Tibial artery (tissue), 4 donors: ENCODE measurements around the gene ZMIZ1.
A peak's percentile ranks its signal among the peaks of the same experiment; 100 is the strongest.

Source experiments
- DNase-seq, 2 donors: peaks; one replicate each; pipeline ENCODE4 v3.0.0-alpha.2; 2019
- H3K27ac ChIP-seq, 2 donors: fragments of 200-600 bp; sonication (generic) in 1 of 2; 1 replicate in 1 of 2; 2 replicates in 1 of 2; pipeline ENCODE4 v1.5.1; 2018 to 2019; ENCODE audit warnings: mild to moderate bottlenecking in 1 of 2
- H3K27me3 ChIP-seq, 2 donors: fragments of 200-600 bp; sonication (generic) in 1 of 2; one replicate each; pipeline versions ENCODE4 v1.5.1 to v1.6.0; 2016 to 2019
- H3K36me3 ChIP-seq, 3 donors: fragments of 200-600 bp; sonication (generic) in 2 of 3; one replicate each; pipeline ENCODE4 v1.5.1; 2016 to 2019; ENCODE audit warnings: mild to moderate bottlenecking in 2 of 3
- H3K4me1 ChIP-seq, 4 donors: fragments of 200-600 bp; sonication (generic) in 2 of 4; 1 replicate in 3 of 4; 2 replicates in 1 of 4; pipeline ENCODE4 v1.5.1; 2016 to 2019
- H3K4me3 ChIP-seq, 2 donors: fragments of 200-600 bp; sonication (generic) in 1 of 2; 1 replicate in 1 of 2; 2 replicates in 1 of 2; pipeline ENCODE4 v1.5.1; 2018 to 2019; ENCODE audit warnings: mild to moderate bottlenecking in 2 of 2
- H3K9me3 ChIP-seq, 3 donors: fragments of 200-600 bp; sonication (generic) in 1 of 3; one replicate each; pipeline ENCODE4 v1.5.1; 2016 to 2019
- CTCF ChIP-seq, 2 experiments: fragments of 200-600 bp in 1 of 2; fragments of 450-650 bp in 1 of 2; IDR thresholded peaks; one replicate each; pipeline ENCODE4 v1.5.1; 2017 to 2019; ENCODE audit warnings: antibody characterized with exemption in 2 of 2, mild to moderate bottlenecking in 1 of 2, moderate library complexity in 1 of 2
- intact Hi-C: fragments of 100-400 bp; cut with DNase I; formaldehyde crosslinking; loops from one replicate; pipeline ENCODE4 v1.15.0; 2023; ENCODE audit warnings: low total_unique reads

The ZMIZ1 gene

GRCh38 chr10:79065091-79065551 lies 3.6 kb upstream of the ZMIZ1 start:
- no peaks in the 10 kb centered on the region for H3K36me3 ChIP-seq
- DNase-seq = peak in 1 of 2 donors; percentile 56
- H3K27ac ChIP-seq = no peak overlapping the region
- peaks cover 0 to 20% (median 14%) of the 10 kb centered on the region in 4 donors for H3K4me1 ChIP-seq
- intact Hi-C loops = loop anchor here (5.0 kb wide), 2 partner anchors 132 to 378 kb away; no protein-coding TSS in a partner anchor
- TF ChIP-seq CTCF (IDR thresholded peaks at IDR 0.05) = no peak
- no peaks in the 10 kb centered on the region for H3K27me3 ChIP-seq
- no peaks in the 10 kb centered on the region for H3K9me3 ChIP-seq
- no peak overlapping the region for H3K4me3 ChIP-seq

GRCh38 chr10:79065853-79066252 lies 2.9 kb upstream of the ZMIZ1 start:
- Histone ChIP-seq H3K27ac (peak overlapping the region in 1 of 2 donors; percentile 97), H3K4me3 (no peak overlapping the region), H3K9me3 (no peaks in the 10 kb centered on the region), H3K27me3 (no peaks in the 10 kb centered on the region), H3K36me3 (no peaks in the 10 kb centered on the region), H3K4me1 (peaks cover 0 to 21% (median 14%) of the 10 kb centered on the region in 4 donors)
- DNase-seq = no peak
- intact Hi-C loops = loop anchor here (5.0 kb wide), 2 partner anchors 131 to 379 kb away; no protein-coding TSS in a partner anchor
- TF ChIP-seq CTCF (IDR thresholded peaks at IDR 0.05) = no peak

- no peak for TF ChIP-seq CTCF (IDR thresholded peaks at IDR 0.05)
- DNase-seq = no peak
- Histone ChIP-seq H3K9me3 (no peaks in the 10 kb centered on the region), H3K36me3 (no peaks in the 10 kb centered on the region), H3K27ac (peak overlapping the region; percentile 97 to 100), H3K27me3 (no peaks in the 10 kb centered on the region), H3K4me3 (peak overlapping the region; percentile 70 to 95), H3K4me1 (peaks cover 0 to 28% (median 16%) of the 10 kb centered on the region in 4 donors)
- intact Hi-C loops = loop anchor here (5.0 kb wide), 2 partner anchors 131 to 379 kb away; no protein-coding TSS in a partner anchor
Observed at GRCh38 chr10:79066411-79067240, 2.1 kb upstream of the ZMIZ1 start.

- no peaks in the 10 kb centered on the region for H3K9me3 ChIP-seq
- DNase-seq = peak; percentile 86 to 95
- intact Hi-C loops = loop anchor here (5.0 kb wide), 2 partner anchors 130 to 380 kb away; no protein-coding TSS in a partner anchor
- peak in 1 of 2 experiments; percentile 16 for TF ChIP-seq CTCF (IDR thresholded peaks at IDR 0.05)
- no peaks in the 10 kb centered on the region for H3K27me3 ChIP-seq
- H3K27ac ChIP-seq = peak overlapping the region; percentile 97 to 100
- peak overlapping the region; percentile 70 to 95 for H3K4me3 ChIP-seq
- H3K4me1 ChIP-seq = peaks cover 0 to 36% (median 25%) of the 10 kb centered on the region in 4 donors
- no peaks in the 10 kb centered on the region for H3K36me3 ChIP-seq
Observed at GRCh38 chr10:79067241-79068202, 1.2 kb upstream of the ZMIZ1 start.

- no peak for DNase-seq
- peaks cover 4 to 43% (median 32%) of the 10 kb centered on the region in 4 donors for H3K4me1 ChIP-seq
Observed at GRCh38 chr10:79068203-79068561, 584 bp upstream of the ZMIZ1 start.

More at GRCh38 chr10:79068203-79068561, 584 bp upstream of the ZMIZ1 start:
- H3K4me3 ChIP-seq = peak overlapping the region; percentile 70 to 95
- intact Hi-C loops = loop anchor here (5.0 kb wide), 2 partner anchors 129 to 381 kb away; no protein-coding TSS in a partner anchor
- no peak for TF ChIP-seq CTCF (IDR thresholded peaks at IDR 0.05)
- H3K36me3 ChIP-seq = no peaks in the 10 kb centered on the region
- peak overlapping the region; percentile 97 to 100 for H3K27ac ChIP-seq
- H3K9me3 ChIP-seq = no peaks in the 10 kb centered on the region
- H3K27me3 ChIP-seq = no peaks in the 10 kb centered on the region
